Colonic mucosa (tissue), 4 donors: ENCODE measurements around the gene ATP9B. TPM values are rescaled to one million over a fixed set of nuclear protein-coding genes. Genes with fewer than 3 reads are reported as not detected.

Source experiments
- DNase-seq: peaks from one replicate; pipeline ENCODE4 v3.0.0-alpha.2; 2020
- H3K27ac ChIP-seq: fragments of 200-600 bp; one replicate; pipeline ENCODE4 v1.8.0; 2021
- H3K27me3 ChIP-seq: fragments of 200-600 bp; one replicate; pipeline ENCODE4 v1.8.0; 2021
- H3K36me3 ChIP-seq: fragments of 200-600 bp; one replicate; pipeline ENCODE4 v1.8.0; 2021
- H3K4me1 ChIP-seq: fragments of 200-600 bp; one replicate; pipeline ENCODE4 v1.8.0; 2021; ENCODE audit warnings: mild to moderate bottlenecking
- H3K4me3 ChIP-seq: fragments of 200-600 bp; one replicate; pipeline ENCODE4 v1.8.0; 2021
- H3K9ac ChIP-seq, 2 donors: one replicate each; pipeline ENCODE4 v1.7.0; 2013; ENCODE audit warnings: control low read depth in 2 of 2, low read depth in 2 of 2, low read length in 2 of 2
- H3K9me3 ChIP-seq: fragments of 200-600 bp; one replicate; pipeline ENCODE4 v1.8.0; 2021
- intact Hi-C: fragments of 100-400 bp; cut with DNase I; formaldehyde crosslinking; loops from one replicate; pipeline ENCODE4 v1.14.1; 2022
- total RNA-seq, 2 donors: library from RNA; stranded (reverse); fragmentation: NEBNext Ultra II Directional in 1 of 2; extraction: Animal tissue kit (Norgen Biotek cat#: 25700) in 1 of 2; gene quantifications; one replicate each; pipeline ENCODE4 v1.2.1, GENCODE V29; 2021
- TF ChIP-seq, protein P1 (sequence below): fragments of 200-600 bp; IDR thresholded peaks from one replicate; pipeline ENCODE4 v1.8.0; 2022; ENCODE audit warnings: antibody characterized with exemption, mild to moderate bottlenecking
- donor health status: healthy.
- donor health status: DM: no; HTN: no; CAD: no.
- donor health status: DM: no; HTN: no; CAD: no.

ATP9B gene
- total RNA-seq, 2 donors from 2014 or later: 20.4 to 30.3 TPM

DNA sequence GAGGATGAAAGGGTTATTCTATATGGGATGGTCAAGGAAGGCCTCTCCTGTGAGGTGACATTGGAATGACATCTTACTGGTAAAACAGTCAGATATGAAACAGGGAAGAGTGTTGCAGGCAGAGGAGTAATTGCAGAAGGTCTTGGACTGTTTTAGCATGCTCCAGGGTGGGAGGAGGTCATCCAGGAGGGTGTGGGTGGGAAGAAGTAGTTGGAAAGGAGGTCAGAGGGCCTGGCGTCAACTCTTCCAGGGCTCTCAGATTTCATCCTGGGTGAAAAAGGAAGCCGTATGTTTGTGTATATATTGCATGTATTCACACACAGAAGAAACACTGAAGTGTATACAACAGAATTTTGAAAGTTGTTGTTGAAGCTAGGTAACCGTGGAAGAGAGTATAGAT is 48.2 kb downstream of the ATP9B start:
- H3K27ac ChIP-seq: no peak overlapping the region
- intact Hi-C loops: no loop called here
- no peaks in the 10 kb centered on the region for H3K36me3 ChIP-seq
- H3K4me3 ChIP-seq: no peak overlapping the region
- H3K9me3 ChIP-seq: no peaks in the 10 kb centered on the region
- DNase-seq: no peak
- H3K4me1 ChIP-seq: no peaks in the 10 kb centered on the region
- no peaks in the 10 kb centered on the region for H3K27me3 ChIP-seq
- no peak overlapping the region for H3K9ac ChIP-seq
- TF ChIP-seq, protein P1, sequence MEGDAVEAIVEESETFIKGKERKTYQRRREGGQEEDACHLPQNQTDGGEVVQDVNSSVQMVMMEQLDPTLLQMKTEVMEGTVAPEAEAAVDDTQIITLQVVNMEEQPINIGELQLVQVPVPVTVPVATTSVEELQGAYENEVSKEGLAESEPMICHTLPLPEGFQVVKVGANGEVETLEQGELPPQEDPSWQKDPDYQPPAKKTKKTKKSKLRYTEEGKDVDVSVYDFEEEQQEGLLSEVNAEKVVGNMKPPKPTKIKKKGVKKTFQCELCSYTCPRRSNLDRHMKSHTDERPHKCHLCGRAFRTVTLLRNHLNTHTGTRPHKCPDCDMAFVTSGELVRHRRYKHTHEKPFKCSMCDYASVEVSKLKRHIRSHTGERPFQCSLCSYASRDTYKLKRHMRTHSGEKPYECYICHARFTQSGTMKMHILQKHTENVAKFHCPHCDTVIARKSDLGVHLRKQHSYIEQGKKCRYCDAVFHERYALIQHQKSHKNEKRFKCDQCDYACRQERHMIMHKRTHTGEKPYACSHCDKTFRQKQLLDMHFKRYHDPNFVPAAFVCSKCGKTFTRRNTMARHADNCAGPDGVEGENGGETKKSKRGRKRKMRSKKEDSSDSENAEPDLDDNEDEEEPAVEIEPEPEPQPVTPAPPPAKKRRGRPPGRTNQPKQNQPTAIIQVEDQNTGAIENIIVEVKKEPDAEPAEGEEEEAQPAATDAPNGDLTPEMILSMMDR: no peak

DNA sequence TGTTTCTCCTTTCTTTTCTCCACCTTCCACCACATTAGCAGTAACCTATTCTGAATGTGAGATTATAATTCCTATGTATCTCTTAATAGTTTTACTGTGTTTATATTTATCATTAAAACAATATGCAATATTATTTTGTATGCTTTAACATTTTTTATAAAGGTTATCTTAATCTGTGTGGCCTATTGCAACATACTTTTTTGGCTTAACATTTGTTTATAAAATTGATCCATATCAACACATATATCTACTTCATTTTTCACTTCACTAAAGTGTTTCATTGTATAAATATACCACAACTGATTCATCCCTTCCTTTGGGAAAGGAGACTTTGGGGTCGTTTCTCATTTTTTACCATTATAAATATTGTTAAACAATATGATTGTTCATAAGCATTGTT is 48.6 kb downstream of the ATP9B start:
- Histone ChIP-seq H3K27ac (no peak overlapping the region), H3K4me3 (no peak overlapping the region), H3K4me1 (no peaks in the 10 kb centered on the region), H3K9ac (no peak overlapping the region), H3K9me3 (no peaks in the 10 kb centered on the region), H3K36me3 (no peaks in the 10 kb centered on the region), H3K27me3 (no peaks in the 10 kb centered on the region)
- DNase-seq: no peak
- TF ChIP-seq, protein P1: no peak
- intact Hi-C loops: no loop called here

DNA sequence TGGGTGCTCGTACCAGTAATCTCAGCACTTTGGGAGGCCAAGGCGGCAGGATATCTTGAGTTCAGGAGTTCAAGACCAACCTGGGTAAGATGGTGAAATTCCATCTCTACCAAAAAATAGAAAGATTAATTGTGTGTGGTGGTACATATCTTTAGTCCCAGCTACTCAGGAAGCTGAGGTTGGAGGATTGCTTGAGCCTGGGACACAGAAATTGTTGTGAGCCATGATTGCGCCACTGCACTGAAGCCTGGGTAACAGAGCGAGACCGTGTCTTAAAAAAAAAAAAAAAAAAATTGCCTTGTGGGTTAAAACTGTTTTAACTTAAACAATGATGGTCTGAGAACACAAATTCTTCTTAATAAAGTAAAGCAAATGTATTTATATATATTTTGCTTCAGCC is 49.6 kb downstream of the ATP9B start:
- no peaks in the 10 kb centered on the region for H3K36me3 ChIP-seq
- no peaks in the 10 kb centered on the region for H3K4me1 ChIP-seq
- H3K27ac ChIP-seq: no peak overlapping the region
- intact Hi-C loops: no loop called here
- no peaks in the 10 kb centered on the region for H3K27me3 ChIP-seq
- TF ChIP-seq, protein P1: no peak
- no peak overlapping the region for H3K9ac ChIP-seq
- no peak overlapping the region for H3K4me3 ChIP-seq
- DNase-seq: no peak
- no peaks in the 10 kb centered on the region for H3K9me3 ChIP-seq

DNA sequence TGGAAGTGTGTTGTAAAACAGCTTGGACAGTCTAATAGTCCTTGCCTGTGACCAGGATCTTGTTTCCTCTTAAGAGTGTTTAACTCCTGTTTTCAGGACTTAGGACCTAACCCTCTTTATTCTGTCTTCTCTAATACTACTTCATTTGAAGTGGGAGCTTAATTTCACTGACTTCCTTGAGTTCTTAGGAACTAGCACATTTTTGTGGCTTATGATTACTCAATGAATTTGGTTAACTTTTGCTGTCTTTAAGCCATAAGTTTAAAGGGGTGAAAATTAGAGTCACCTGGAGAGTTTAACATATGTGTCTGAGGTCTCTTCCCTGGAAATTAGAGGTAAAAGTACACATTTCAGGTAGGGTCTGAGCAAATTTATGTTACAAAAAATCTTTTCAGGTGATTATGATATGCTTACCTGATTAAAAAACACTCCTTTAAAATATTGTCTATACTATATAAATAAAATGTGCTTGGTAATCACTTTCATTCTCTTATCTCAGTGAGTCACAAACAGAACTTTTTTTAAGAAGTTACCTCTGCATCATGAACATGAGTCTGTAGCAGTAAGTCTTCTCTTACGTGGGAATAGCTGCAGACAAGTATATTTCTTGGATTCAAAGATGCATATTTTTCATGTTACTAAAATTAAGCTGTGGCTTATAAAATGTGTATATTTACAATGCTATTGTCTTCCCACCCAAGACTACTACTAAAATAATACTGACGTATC is 52.7 kb downstream of the ATP9B start:
- H3K27ac ChIP-seq: no peak overlapping the region
- H3K9ac ChIP-seq: no peak overlapping the region
- intact Hi-C loops: no loop called here
- TF ChIP-seq, protein P1: no peak
- H3K4me1 ChIP-seq: no peaks in the 10 kb centered on the region
- no peaks in the 10 kb centered on the region for H3K9me3 ChIP-seq
- no peaks in the 10 kb centered on the region for H3K27me3 ChIP-seq
- H3K4me3 ChIP-seq: no peak overlapping the region
- no peaks in the 10 kb centered on the region for H3K36me3 ChIP-seq
- DNase-seq: no peak

DNA sequence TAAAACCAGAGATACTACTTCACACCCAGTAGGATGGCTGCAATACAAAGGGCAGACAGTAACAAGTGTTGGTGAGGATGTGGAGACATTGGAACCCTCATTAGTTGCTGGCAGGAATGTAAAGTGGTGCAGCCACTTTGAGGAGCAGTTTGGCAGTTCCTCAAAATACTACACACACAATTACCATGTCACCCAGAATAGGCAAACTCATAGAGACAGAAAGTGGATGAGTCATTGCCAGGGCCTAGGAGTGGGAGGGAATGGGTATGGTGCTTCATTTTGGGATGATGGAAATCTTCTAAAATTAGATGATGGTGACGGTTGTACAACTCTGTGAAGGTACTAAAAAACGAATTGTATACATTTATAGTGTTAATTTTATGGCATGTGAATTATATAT is 54.8 kb downstream of the ATP9B start:
- Histone ChIP-seq H3K36me3 (no peaks in the 10 kb centered on the region), H3K9me3 (no peaks in the 10 kb centered on the region), H3K4me1 (no peaks in the 10 kb centered on the region), H3K27ac (no peak overlapping the region), H3K9ac (no peak overlapping the region), H3K4me3 (no peak overlapping the region), H3K27me3 (no peaks in the 10 kb centered on the region)
- intact Hi-C loops: no loop called here
- DNase-seq: no peak
- TF ChIP-seq, protein P1: no peak
